GM23248 (cell line): ENCODE results near the gene TRIM9.

Experiments used
- EZH2 ChIP-seq: fragments of 200-600 bp; sonication (generic); IDR thresholded peaks from 2 replicates; pipeline ENCODE4 v1.6.1; 2018; ENCODE audit warnings: antibody characterized with exemption, mild to moderate bottlenecking; ENCODE audit not compliant: insufficient read depth, poor library complexity, severe bottlenecking
- EZH2phosphoT487 ChIP-seq: fragments of 200-600 bp; sonication (generic); IDR thresholded peaks from 2 replicates; pipeline ENCODE4 v1.6.1; 2018; ENCODE audit warnings: antibody characterized with exemption, moderate library complexity, mild to moderate bottlenecking, low read depth; ENCODE audit not compliant: insufficient read depth

- no peak for TF ChIP-seq EZH2
- TF ChIP-seq EZH2phosphoT487 = no peak
Measured at GRCh38 chr14:51140856-51141255, 46.0 kb upstream of the TRIM9 start.
